Gastroesophageal sphincter (tissue), 3 donors: ENCODE results near the gene CACNA1F.

Experiments used
- EP300 ChIP-seq: sonication (generic); formaldehyde crosslinking; IDR thresholded peaks from one replicate; pipeline ENCODE4 v1.6.1; 2017; ENCODE audit warnings: antibody characterized with exemption, mild to moderate bottlenecking
- POLR2A ChIP-seq, 2 donors: fragments of 450-650 bp; IDR thresholded peaks; one replicate each; pipeline ENCODE4 v1.6.1; 2017; ENCODE audit warnings: antibody characterized with exemption in 2 of 2, mild to moderate bottlenecking in 2 of 2, moderate library complexity in 1 of 2
- TF ChIP-seq, protein P1 (sequence below), 4 experiments: fragments of 200-600 bp in 2 of 4; fragments of 450-650 bp in 2 of 4; sonication (generic) in 1 of 4; IDR thresholded peaks; one replicate each; pipeline ENCODE4 v1.5.1; 2017 to 2019; ENCODE audit warnings: antibody characterized with exemption in 4 of 4, mild to moderate bottlenecking in 2 of 4, moderate library complexity in 2 of 4

DNA sequence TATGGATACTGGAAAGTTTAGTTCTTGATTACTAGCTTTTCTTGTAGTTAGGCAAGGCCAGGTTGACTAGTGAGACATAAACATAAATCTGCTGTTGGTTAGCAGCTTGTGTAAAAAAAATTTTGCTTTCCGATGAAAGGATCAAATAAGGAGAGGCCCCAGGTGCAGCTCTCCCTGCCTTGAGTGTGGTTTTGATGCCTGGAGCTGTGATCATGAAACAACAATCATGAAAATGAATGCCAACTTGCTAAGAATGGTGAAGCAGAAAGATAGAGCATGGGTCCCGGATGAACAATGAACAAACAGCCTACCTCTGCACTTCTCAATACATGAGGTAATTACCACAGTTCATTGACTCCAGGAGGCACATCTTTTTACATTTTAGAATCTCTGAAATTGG, 18.7 kb downstream of the CACNA1F start:
- TF ChIP-seq, protein P1, sequence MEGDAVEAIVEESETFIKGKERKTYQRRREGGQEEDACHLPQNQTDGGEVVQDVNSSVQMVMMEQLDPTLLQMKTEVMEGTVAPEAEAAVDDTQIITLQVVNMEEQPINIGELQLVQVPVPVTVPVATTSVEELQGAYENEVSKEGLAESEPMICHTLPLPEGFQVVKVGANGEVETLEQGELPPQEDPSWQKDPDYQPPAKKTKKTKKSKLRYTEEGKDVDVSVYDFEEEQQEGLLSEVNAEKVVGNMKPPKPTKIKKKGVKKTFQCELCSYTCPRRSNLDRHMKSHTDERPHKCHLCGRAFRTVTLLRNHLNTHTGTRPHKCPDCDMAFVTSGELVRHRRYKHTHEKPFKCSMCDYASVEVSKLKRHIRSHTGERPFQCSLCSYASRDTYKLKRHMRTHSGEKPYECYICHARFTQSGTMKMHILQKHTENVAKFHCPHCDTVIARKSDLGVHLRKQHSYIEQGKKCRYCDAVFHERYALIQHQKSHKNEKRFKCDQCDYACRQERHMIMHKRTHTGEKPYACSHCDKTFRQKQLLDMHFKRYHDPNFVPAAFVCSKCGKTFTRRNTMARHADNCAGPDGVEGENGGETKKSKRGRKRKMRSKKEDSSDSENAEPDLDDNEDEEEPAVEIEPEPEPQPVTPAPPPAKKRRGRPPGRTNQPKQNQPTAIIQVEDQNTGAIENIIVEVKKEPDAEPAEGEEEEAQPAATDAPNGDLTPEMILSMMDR (IDR thresholded peaks at IDR 0.05), result no peak
- TF ChIP-seq POLR2A (IDR thresholded peaks at IDR 0.05) (no peak), EP300 (no peak)
